ENCODE results near the gene ZNF469. TPM values are rescaled to one million over a fixed set of nuclear protein-coding genes. Genes with fewer than 3 reads are reported as not detected.
A peak's percentile ranks its signal among the peaks of the same experiment; 100 is the strongest.

The ZNF469 gene
- total and polyA plus RNA-seq, 8 donors = 1.4 to 5.5 (median 2.6) TPM

- H3K36me3 ChIP-seq = no peaks in the 10 kb centered on the region
- DNase-seq = peak in 1 of 4 donors; percentile 59
These were observed 31.2 kb upstream of the ZNF469 start for GRCh38 chr16:88351491-88352101.

GRCh38 chr16:88352261-88353200 lies 30.2 kb upstream of the ZNF469 start:
- TF ChIP-seq CTCF (IDR thresholded peaks at IDR 0.05) = no peak
- no peak overlapping the region for H3K4me3 ChIP-seq
- DNase-seq = peak in 1 of 4 donors; percentile 65
- H3K4me1 ChIP-seq = no peaks in the 10 kb centered on the region
- H3K27me3 ChIP-seq = peaks cover 0 to 6% of the 10 kb centered on the region in 2 donors
- no peaks in the 10 kb centered on the region for H3K36me3 ChIP-seq
- intact Hi-C loops (cut with DNase I) = no loop called here
- H3K9me3 ChIP-seq = no peaks in the 10 kb centered on the region
- no peak for ATAC-seq
- no peak overlapping the region for H3K27ac ChIP-seq

More at GRCh38 chr16:88351491-88352101, 31.2 kb upstream of the ZNF469 start:
- H3K27ac ChIP-seq = no peak overlapping the region
- no peak for TF ChIP-seq CTCF (IDR thresholded peaks at IDR 0.05)
- ATAC-seq = no peak
- intact Hi-C loops (cut with DNase I) = no loop called here
- no peak overlapping the region for H3K4me3 ChIP-seq
- no peaks in the 10 kb centered on the region for H3K4me1 ChIP-seq
- H3K9me3 ChIP-seq = no peaks in the 10 kb centered on the region
- no peaks in the 10 kb centered on the region for H3K27me3 ChIP-seq

GRCh38 chr16:88353232-88353631 lies 29.5 kb upstream of the ZNF469 start:
- no peak overlapping the region for H3K27ac ChIP-seq
- H3K27me3 ChIP-seq = peaks cover 0 to 6% of the 10 kb centered on the region in 2 donors
- no peaks in the 10 kb centered on the region for H3K4me1 ChIP-seq
- intact Hi-C loops (cut with DNase I) = no loop called here
- no peaks in the 10 kb centered on the region for H3K36me3 ChIP-seq
- ATAC-seq (no peak), DNase-seq (peak in 1 of 4 donors; percentile 61)
- no peak overlapping the region for H3K4me3 ChIP-seq
- no peak for TF ChIP-seq CTCF (IDR thresholded peaks at IDR 0.05)
- no peaks in the 10 kb centered on the region for H3K9me3 ChIP-seq

- ATAC-seq (no peak), DNase-seq (peak in 1 of 4 donors; percentile 57)
- intact Hi-C loops (cut with DNase I) = no loop called here
- no peak overlapping the region for H3K27ac ChIP-seq
- peaks cover 0 to 6% of the 10 kb centered on the region in 2 donors for H3K27me3 ChIP-seq
- no peaks in the 10 kb centered on the region for H3K9me3 ChIP-seq
- no peak for TF ChIP-seq CTCF (IDR thresholded peaks at IDR 0.05)
- H3K4me1 ChIP-seq = no peaks in the 10 kb centered on the region
- no peak overlapping the region for H3K4me3 ChIP-seq
- no peaks in the 10 kb centered on the region for H3K36me3 ChIP-seq
These were observed 29.1 kb upstream of the ZNF469 start for GRCh38 chr16:88353691-88354090.

All from left lung (tissue), 10 donors.